GM20431 (cell line): Measurements from ENCODE around the gene TBC1D10A.
"Not testable (repeated sequence)": the region's sequence is repeated elsewhere in the genome, so short reads cannot be mapped to it uniquely, and the experiment has no call there.

ENCODE experiments used
- in situ Hi-C: fragments of 300-500 bp; cut with MseI, MboI; formaldehyde crosslinking; loops from one replicate; pipeline ENCODE4 v1.15.0; 2020; ENCODE audit warnings: low sequenced_read_pairs; ENCODE audit not compliant: unreplicated experiment

Gene TBC1D10A

DNA sequence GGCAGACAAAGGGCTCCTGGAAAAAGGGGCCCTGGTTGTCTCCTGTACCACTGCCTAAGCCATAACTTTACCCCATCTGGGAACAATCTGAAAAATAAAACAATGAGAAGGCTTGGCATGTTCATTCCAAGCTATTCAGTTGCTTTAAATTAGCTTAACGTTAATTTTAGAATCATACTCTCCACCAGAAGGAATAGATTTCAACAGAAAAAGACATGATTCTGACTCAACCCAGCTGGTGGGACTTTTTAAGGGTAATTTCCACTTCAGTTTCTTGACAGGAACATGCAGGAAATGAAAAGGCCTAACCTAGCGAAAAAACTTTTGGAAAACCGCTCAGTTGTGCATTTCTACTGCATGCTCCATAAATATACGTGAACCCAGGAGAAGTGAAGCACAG lies 22.1 kb upstream of the TBC1D10A start:
- in situ Hi-C loops: no loop called here

DNA sequence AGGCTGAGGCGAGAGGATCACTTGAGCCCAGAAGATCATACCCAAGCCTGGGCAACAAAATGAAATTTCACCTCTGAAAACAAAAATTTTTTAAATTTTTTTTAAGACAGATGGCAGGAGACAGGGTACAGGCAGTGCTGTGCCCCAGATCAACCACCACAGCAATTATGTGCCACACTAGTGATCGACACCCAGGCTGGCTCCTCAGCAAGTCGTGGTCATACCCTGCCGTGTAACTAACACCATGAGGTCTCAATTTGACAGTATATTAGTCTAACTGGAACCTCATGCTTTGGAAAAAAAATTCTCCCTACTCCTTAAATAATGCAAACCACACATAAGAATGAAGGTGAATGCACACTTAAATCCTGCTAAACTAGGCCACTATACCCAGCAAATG lies 21.7 kb upstream of the TBC1D10A start:
- in situ Hi-C loops: no loop called here

DNA sequence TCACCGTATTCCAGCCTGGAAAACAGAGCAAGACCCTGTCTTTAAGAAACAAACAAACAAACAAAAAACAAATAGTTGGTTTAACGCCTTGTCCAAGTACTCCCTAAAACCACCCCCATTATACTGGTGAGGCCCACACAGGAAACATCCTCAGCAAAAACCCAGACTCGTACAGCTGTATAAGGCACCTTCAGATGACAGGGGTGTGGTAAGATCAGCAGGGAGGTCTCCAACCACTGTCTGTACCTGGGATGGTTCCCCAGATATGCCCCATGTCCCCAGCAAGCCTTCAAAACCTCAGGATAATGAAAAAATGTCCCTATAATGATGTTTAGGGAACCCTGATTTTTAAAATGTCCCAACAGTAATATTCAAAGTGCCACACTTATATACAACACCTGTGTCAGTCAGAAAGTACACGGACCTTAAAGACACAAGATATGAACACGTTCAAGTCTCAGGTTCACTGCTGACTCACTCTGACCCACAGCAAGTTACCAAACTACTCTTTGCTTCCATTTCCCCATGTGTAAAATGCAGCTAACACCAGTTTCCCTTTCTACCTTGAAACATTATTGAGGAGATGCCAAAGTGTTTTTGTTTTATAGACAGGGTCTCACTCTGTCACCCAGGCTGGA lies 20.6 kb upstream of the TBC1D10A start:
- in situ Hi-C loops: no loop called here

DNA sequence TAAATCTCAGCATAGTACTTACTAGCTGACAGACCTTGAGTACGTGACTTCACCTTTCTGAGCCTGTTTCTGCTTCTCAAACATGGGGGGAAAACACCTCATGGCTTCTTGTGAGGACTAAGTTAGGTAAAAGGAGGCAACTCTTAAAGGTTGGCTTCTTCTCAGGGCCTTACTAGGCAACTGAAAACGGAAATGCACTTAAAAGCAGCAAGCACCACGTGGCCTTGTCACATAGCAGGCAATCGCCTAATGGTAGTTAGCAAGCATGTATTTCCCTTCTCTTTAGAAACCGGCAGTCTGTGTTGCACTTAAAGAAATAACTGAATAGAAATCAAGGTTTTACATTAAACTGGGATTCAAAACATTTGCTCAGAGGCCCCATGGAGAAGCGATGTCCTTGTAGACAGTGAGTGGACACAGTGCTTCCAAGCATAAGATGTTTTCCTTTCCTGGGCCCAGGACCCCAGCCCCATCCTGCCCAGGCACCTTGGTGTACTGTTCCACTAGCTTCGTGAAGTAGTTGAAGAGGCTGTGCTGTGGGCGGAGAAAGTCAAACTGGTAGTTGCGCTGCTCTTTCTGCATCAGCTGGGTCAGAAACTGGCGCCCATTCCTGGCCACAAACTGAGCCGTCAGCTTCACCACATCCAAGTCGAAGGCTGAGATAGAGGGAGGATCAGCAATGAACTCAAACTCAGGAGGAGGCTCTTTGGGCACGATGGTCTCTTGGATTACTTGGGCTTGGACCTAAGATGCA lies 17.9 kb upstream of the TBC1D10A start:
- in situ Hi-C loops: no loop called here

DNA sequence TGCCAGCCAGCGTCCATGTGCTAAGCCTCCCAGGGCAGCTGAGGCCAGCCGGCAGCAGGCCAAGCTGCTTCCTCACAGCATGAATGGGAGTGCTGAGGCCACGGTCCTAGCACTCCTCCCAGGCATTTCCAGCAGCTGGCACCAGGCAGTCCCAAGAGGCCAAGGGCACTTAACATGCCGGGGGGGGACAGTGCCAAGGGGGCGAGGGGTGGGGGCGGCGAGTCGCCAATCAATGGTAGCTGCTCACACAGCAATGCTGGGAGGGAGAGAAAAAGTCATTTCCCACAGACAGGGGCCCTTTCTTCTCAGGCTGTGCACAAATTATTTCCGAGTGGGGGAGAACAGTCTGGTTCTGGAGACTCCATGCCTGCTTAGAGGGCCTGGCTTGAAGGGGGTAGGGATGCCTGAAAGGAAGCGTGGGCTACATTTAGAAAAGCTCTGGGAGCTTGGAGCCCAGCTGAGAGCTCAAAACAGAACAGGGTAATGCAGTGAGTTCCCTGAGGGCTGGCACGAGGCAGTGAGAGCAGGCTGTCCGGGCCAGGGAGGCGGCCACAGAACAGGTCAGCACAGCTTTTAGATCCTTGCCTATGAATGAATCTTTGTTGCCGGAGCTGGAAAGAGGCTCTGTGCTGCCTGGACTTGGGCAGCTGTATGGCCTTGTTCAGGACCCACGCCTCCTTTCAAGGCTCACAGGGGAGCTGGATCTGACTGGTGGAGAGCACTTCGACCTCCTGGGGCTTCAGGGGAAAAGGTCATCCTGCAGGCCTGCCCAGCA lies 14.4 kb upstream of the TBC1D10A start:
- in situ Hi-C loops: no loop called here

DNA sequence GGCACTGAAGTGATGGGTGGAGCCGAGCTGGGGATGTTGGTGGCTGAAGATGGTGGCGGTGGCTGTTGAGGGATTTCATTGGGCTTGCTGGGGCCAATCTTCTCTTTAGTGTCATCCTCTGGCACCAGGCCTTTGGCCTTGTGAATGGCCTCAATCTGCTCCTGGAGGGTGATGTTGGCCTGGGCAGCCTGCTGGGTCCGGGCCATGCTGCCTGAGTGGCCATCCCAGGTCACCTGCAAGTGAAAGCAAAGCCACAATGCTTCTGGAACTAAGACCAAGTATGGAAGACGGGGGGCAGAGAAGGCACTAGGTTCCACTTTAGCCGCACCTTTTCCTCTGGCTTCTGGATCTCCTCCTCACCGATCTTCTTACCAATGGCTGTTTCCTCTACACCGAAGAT lies 12.1 kb upstream of the TBC1D10A start:
- in situ Hi-C loops: no loop called here

DNA sequence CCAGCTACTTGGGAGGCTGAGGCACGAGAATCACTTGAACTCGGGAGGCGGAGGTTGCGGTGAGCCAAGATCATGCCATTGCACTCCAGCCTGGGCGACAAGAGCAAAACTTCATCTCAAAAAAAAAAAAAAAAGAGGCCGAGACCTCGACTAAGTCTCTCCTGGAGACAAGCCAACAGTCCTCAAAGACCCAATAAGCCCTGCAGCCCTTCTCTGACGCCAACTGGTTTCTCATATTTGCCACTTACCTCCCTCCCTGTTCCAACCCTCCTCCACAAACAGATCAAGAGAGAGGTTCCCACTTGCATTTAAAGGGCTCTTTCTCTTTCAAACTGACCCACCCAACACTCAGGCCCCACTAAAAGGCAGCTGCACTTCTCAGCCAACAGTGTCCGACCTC lies 11.6 kb upstream of the TBC1D10A start:
- in situ Hi-C loops: not testable (repeated sequence)

DNA sequence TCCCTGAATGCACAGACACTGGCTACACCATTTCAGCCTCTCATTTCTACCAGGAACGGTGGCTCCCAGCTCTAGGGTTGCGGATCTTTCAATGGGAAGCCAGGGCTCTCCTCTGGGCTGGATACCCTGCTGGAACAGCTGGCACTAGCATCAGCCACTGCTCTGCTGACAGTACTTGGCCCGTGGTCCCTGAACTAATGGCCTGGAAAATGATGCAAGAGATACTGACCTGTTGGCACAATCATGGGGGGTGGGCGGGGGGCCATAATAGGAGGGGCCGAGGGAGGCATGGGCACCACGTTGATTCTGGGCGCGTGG lies 10.7 kb upstream of the TBC1D10A start:
- in situ Hi-C loops: no loop called here

DNA sequence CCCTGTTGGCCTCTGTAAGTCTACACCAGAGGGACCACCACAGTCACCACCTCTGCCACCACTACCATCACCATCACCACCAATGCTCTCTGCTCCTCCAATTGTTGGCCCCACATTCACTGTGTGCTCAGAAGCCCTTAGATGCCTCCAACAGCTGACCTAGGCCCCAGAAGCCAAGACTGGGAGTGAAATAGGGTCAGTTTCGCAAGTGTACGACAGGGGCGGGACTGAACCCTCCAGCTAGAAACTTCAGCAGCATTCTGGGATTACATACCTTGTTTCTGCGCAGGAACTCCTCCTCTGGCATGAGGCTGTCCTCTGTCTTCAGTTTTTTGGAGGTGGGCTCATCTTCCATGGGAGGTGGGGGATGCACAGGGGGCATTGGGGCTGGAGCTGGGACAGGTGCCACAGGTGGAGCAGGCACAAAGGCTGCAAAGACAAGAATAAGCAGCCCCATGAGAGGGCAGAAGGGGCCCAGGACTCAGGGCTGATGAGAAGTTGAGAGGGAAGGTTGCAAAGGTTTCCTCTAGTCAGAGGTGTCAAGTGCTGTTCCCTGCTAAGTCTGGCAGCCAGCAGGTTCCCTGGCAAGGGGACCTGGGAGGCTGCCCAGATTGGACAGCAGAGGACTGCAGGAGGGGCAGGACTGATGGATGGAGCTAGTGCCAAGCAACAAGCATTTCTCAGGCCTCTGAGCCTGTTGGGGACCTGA lies 10.2 kb upstream of the TBC1D10A start:
- in situ Hi-C loops: no loop called here

DNA sequence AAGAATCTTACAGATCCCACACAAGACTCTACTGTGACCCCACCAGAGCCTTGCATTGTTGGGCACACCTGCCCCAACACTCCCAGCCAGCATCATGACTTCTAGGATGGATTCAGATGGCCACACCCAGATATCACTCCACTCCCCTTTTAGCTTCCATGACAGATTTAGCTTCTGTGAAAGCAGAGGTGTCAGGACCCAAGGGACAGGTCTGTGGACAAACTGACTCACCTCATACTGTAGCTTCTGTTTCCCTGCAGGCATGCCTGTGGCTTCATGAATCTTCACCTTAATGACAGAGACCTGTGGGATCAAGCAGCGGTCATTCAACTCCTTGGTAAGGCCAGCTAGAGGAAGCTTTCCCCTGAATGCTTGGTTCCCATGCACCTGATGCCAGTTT lies 8.5 kb upstream of the TBC1D10A start:
- in situ Hi-C loops: no loop called here

DNA sequence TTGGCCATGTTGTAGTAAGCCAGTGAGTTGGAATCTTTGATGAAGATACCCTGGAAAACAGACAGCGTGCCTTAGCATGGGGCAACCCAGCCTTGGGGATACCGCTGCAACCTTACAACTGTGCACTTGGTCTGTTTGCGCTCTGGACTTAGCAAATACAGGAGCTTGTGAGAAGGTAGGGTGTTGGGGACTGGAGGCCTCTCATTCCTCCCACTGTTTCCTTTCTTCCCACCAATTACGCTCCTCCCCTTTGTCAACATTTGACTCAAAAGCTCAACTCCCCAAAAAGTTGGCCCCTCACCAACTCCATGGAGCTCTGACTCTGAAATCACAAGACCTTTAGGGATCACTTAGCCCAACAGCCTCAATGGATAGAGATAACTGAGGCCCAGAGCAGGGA lies 7.9 kb upstream of the TBC1D10A start:
- in situ Hi-C loops: no loop called here

DNA sequence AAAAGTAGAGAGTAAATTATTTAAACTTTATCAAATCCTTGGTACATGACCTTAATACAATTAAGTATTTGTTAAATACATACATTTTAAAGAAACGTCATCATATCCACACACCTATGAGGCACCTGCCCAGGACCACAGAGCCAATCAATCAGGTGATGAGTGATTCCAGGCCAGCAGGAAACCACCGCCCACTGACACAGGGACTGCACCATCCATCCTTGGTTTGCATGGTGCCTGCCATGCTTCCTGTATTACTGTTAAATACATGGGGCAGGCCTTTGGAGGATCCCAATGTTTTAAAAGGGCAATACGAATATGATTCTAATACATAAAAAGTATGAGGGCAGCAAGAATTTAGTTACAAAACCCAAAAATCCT lies 7.0 kb upstream of the TBC1D10A start:
- in situ Hi-C loops: no loop called here

DNA sequence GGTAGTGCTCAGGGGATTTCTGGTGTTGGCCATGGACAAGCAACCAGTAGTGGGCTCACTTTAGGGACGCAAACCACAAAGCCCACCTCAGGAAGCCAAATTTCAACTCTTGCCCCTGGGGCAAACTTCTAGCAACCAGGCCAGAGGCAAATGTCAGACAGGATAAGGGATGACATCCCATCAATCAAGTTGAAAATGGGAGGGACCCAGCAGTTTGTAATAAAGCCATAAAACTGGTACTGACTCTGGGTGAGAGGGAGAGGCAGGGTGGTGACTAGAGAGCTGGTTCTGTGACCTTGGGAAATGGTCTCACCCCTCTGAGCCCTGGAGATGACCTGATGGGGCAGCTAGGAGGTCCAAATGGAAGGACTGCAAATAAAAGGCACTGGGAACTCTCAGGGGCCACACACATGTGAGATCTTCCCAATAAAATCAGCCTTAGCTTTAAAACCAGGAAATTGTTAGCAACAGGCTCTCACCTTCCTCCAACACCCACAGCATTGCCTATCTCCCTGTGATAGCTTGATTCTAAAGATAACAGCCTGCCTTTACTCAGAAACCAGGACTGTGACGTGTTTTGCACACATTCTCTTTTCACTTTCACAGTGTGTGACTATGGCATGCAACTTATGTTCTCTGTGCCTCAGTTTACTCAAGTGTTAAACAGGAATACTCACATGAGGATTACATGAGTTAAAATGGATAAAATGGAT lies 6.4 kb upstream of the TBC1D10A start:
- in situ Hi-C loops: no loop called here

DNA sequence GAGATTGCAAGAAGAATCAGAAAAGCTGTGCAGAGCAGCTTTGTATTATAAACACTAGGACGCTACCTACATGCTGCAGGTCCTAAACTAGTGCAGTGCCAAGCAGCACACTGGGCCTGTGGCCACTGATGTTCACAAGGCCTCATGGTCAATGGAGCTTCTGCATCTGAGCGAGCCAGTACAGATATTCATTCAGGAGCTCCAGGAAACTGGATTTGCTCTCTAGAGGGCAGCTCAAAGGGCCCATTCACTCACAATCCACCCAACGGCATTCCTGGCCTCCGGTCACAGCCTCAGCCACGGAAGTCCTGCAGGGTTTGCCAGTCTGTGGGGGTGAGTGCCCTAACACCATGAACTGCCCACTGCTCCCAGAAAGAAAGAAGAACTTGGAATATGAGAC lies 5.8 kb upstream of the TBC1D10A start:
- in situ Hi-C loops: no loop called here

DNA sequence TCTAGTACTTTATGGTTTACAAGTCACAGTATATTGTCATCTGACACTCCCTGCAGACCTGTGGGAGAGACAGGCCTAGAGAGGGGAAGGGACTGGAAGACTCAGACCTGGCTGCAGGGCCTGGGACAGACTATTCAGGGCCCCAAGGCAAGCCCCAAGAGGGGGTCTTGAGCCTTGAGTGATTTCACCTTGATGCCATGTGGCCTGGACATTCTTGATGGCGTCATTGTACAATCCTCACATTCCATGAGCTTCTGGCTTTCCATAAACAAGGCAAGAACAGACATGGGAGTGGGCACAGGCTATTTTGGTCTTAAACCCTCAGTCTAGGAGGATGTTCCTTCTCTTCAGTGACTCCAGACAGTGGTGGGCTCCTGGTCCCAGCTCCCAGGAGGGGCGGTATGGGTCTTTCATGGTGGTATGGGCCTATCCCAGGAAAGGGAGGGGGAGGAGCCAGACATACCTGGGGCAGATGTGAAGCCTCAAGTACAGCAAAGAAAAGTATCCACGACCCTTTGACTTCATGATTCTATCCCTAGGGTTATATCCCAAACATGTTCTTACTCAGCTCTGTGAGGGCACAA lies 1.8 kb upstream of the TBC1D10A start:
- in situ Hi-C loops: no loop called here

DNA sequence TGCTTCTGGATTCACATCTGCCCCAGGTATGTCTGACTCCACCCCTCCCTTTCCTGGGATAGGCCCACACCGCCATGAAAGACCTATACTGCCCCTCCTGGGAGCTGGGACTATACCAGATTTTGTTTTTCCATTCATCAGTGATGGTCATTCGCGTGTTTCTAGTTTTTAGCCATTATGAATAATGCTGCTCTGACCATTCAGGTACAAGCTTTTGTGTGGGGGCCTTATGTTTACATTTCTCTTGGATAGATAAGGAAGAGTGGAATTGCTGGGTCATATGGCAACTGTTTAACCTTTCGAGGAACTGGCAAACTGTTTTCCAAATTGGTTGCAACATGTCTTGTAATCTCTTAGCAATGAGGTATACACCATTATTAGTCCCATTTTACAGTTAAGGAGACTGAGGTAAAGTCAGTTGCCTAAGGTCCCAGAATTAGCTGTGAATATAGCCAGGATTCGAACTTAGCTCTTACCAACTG lies 1.2 kb upstream of the TBC1D10A start:
- in situ Hi-C loops: no loop called here

DNA sequence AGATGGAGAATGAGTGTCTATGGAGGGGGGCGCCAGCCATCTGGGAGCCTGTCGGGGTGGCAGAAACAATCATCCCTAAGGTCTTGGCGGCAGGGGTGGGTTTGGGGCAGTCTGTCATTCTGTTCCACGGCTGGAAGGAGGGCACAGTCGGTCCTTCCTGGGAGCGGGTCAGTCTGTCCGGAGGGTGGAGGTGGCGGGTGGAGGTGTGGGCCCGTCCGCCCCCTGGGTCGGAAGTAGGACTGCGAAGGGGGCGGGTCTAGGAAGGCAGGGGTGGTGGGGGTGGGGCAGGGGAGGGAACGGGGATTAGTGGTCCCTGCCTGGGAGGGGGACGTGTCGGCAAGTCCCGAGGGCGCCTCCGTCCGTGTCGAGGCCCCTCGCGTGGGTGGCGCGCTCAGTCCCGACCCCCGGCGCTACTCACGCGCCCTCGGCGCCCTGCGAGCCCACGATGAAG lies 461 bp downstream of the TBC1D10A start:
- in situ Hi-C loops: no loop called here

DNA sequence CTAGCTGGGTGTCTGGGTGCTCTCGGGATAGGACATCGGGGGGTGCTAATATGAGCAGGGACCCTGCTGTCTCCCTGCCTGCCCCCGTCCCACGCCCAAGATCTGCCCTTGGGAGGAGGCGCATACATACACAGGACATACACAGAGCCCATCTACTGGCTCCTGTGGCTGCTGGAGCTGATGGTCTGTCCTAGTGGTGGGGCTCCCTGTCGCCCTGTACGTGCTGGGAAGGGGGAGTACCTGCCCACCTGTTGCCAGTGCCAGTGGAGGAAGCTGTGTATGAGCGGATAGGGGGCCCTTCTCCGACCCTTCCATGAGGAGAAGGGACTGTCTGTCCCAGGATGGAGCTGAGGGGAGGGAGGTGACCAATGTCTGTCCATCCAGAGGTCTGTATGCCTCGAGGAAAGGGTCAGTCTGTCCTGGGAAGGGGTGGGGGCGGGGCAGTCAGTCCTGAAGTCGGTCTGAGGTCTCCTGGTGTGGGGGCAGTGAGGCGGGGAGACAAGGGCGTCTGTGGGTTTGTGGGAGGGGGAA lies 952 bp downstream of the TBC1D10A start:
- in situ Hi-C loops: no loop called here

DNA sequence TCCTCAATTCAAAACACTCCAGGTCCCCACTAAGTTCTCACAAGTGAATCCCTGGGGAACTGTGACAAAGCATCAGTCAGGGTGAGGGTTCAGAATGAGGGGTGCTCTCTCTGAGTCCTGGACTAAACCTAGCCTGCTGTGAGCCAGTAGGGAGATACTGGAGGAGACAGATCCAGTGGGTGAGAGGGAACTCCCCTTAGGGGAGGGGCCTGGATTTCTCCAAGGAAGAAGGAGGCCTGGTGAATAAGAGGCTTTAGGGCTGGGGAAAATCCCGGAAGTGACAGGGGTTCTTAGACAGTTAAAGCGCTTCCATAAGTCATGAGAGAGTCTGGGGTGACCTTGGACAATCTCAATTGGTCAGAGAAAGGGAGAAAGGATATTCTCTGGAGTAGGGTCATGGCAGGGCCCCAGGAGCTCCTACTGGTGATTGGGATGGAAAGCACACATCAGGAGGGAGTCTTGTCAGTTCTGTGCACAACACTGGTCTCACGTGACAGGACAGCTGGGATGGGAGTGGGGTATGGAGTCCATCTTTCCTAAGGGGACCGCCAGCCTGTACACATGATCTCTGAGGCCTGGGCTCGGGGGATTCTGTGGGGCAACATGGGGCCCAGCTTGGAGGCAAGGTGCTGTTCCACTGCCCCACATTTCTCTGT lies 1.5 kb downstream of the TBC1D10A start:
- in situ Hi-C loops: no loop called here
